ENCODE results near the gene ABCA5.

DNA sequence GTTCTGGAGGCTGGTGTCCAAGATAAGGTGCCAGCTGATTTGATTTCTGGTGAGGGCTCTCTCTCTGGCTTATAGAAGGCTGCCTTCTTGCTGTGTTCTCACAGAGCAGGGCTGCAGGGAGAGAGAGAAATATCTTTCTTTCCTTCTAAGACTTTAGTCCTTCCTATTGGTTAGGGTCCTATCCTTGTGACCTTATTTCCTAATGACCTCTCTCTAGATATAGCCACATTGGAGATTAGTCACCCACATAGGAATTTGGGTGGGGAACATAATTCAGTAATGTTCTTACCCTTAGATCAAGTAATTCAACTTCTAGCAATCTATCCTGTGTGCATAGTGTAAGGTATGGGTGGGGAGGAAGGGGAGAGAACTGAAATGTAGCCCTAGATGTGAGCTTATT lies 18.0 kb upstream of the ABCA5 start:
- TF ChIP-seq EZH2phosphoT487 (IDR thresholded peaks at IDR 0.05; ENCODE audit: borderline replicate concordance, low read depth) (no peak), TEAD4 (IDR thresholded peaks at IDR 0.05; ENCODE audit: borderline replicate concordance, insufficient read depth) (no peak), JUND (IDR thresholded peaks at IDR 0.05) (no peak), SMC3 (IDR thresholded peaks at IDR 0.05; ENCODE audit: low read depth, low read length) (no peak), POLR2AphosphoS5 (IDR thresholded peaks at IDR 0.05; ENCODE audit: low read depth, low read length) (no peak), RFX5 (IDR thresholded peaks at IDR 0.05; ENCODE audit: low read length) (no peak), GATA2 (CRISPR knock-in tag; IDR thresholded peaks at IDR 0.05) (no peak)
- TF ChIP-seq, protein P1, sequence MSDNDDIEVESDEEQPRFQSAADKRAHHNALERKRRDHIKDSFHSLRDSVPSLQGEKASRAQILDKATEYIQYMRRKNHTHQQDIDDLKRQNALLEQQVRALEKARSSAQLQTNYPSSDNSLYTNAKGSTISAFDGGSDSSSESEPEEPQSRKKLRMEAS (IDR thresholded peaks at IDR 0.05; ENCODE audit: low read depth): no peak
- TF ChIP-seq, protein P2, sequence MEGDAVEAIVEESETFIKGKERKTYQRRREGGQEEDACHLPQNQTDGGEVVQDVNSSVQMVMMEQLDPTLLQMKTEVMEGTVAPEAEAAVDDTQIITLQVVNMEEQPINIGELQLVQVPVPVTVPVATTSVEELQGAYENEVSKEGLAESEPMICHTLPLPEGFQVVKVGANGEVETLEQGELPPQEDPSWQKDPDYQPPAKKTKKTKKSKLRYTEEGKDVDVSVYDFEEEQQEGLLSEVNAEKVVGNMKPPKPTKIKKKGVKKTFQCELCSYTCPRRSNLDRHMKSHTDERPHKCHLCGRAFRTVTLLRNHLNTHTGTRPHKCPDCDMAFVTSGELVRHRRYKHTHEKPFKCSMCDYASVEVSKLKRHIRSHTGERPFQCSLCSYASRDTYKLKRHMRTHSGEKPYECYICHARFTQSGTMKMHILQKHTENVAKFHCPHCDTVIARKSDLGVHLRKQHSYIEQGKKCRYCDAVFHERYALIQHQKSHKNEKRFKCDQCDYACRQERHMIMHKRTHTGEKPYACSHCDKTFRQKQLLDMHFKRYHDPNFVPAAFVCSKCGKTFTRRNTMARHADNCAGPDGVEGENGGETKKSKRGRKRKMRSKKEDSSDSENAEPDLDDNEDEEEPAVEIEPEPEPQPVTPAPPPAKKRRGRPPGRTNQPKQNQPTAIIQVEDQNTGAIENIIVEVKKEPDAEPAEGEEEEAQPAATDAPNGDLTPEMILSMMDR (IDR thresholded peaks at IDR 0.05): no peak
- TF ChIP-seq, protein P3, sequence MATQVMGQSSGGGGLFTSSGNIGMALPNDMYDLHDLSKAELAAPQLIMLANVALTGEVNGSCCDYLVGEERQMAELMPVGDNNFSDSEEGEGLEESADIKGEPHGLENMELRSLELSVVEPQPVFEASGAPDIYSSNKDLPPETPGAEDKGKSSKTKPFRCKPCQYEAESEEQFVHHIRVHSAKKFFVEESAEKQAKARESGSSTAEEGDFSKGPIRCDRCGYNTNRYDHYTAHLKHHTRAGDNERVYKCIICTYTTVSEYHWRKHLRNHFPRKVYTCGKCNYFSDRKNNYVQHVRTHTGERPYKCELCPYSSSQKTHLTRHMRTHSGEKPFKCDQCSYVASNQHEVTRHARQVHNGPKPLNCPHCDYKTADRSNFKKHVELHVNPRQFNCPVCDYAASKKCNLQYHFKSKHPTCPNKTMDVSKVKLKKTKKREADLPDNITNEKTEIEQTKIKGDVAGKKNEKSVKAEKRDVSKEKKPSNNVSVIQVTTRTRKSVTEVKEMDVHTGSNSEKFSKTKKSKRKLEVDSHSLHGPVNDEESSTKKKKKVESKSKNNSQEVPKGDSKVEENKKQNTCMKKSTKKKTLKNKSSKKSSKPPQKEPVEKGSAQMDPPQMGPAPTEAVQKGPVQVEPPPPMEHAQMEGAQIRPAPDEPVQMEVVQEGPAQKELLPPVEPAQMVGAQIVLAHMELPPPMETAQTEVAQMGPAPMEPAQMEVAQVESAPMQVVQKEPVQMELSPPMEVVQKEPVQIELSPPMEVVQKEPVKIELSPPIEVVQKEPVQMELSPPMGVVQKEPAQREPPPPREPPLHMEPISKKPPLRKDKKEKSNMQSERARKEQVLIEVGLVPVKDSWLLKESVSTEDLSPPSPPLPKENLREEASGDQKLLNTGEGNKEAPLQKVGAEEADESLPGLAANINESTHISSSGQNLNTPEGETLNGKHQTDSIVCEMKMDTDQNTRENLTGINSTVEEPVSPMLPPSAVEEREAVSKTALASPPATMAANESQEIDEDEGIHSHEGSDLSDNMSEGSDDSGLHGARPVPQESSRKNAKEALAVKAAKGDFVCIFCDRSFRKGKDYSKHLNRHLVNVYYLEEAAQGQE (IDR thresholded peaks at IDR 0.05; ENCODE audit: low read depth, low read length): no peak
- TF ChIP-seq, protein P4, sequence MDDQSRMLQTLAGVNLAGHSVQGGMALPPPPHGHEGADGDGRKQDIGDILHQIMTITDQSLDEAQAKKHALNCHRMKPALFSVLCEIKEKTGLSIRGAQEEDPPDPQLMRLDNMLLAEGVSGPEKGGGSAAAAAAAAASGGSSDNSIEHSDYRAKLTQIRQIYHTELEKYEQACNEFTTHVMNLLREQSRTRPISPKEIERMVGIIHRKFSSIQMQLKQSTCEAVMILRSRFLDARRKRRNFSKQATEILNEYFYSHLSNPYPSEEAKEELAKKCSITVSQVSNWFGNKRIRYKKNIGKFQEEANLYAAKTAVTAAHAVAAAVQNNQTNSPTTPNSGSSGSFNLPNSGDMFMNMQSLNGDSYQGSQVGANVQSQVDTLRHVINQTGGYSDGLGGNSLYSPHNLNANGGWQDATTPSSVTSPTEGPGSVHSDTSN (IDR thresholded peaks at IDR 0.05): no peak

All from SK-N-SH (cell line).